Caco-2 (cell line): ENCODE data around the gene EPB41L4B. TPM values are rescaled to one million over a fixed set of nuclear protein-coding genes. Genes with fewer than 3 reads are reported as not detected.

Experiments used
- BruUV-seq: library from RNA; stranded (reverse); fragments of 400-500 nt; replicated peaks from 2 replicates; lab custom pipeline; 2021; lab: Mats Ljungman, UMichigan
- CTCF ChIA-PET: fragments of 300-600 bp; sonication (Branson Sonifier 250); formaldehyde crosslinking; loops from one replicate; lab custom pipeline; 2022; ENCODE audit warnings: antibody characterized with exemption; lab: Charles Lee
- POLR2A ChIA-PET: fragments of 300-600 bp; sonication (Branson Sonifier 250); formaldehyde crosslinking; loops from one replicate; lab custom pipeline; 2022; ENCODE audit warnings: antibody characterized with exemption; lab: Charles Lee
- DNase-seq, 2 experiments: peaks; one replicate each; pipeline versions ENCODE4 v3.0.0 to v3.0.0-alpha.2; 2020 to 2022
- H3K27me3 ChIP-seq: replicated peaks from 2 replicates; pipeline ENCODE4 v1.6.0; 2011; ENCODE audit warnings: low read length; ENCODE audit not compliant: control insufficient read depth, insufficient read depth
- H3K36me3 ChIP-seq: 2 replicates; pipeline ENCODE4 v1.5.1; 2011; ENCODE audit warnings: low read length; ENCODE audit not compliant: control insufficient read depth, insufficient read depth
- H3K4me1 ChIP-seq: fragments of 250-450 bp; sonication (Bioruptor Pico); 2 replicates; pipeline ENCODE4 v1.5.1; 2020; ENCODE audit warnings: mild to moderate bottlenecking
- H3K4me3 ChIP-seq: 2 replicates; pipeline ENCODE4 v1.5.1; 2011; ENCODE audit warnings: low read depth, mild to moderate bottlenecking, control low read depth, low read length
- H3K9me3 ChIP-seq: fragments of 250-450 bp; sonication (Bioruptor Pico); 2 replicates; pipeline ENCODE4 v1.5.1; 2020; ENCODE audit warnings: mild to moderate bottlenecking, moderate library complexity
- H3K27ac Mint-ChIP-seq: one replicate; pipeline ENCODE4 v1.8.0; 2022; ENCODE audit warnings: mixed read lengths; ENCODE audit not compliant: unreplicated experiment
- H3K27me3 Mint-ChIP-seq: one replicate; pipeline ENCODE4 v1.8.0; 2022; ENCODE audit warnings: mixed read lengths; ENCODE audit not compliant: insufficient read depth, unreplicated experiment
- H3K36me3 Mint-ChIP-seq: one replicate; pipeline ENCODE4 v1.8.0; 2022; ENCODE audit warnings: mild to moderate bottlenecking, mixed read lengths; ENCODE audit not compliant: insufficient read depth, unreplicated experiment
- H3K4me1 Mint-ChIP-seq: one replicate; pipeline ENCODE4 v1.8.0; 2022; ENCODE audit warnings: low read depth, mixed read lengths; ENCODE audit not compliant: unreplicated experiment
- H3K4me3 Mint-ChIP-seq: one replicate; pipeline ENCODE4 v1.8.0; 2022; ENCODE audit warnings: mild to moderate bottlenecking, moderate library complexity, mixed read lengths; ENCODE audit not compliant: unreplicated experiment
- H3K9me3 Mint-ChIP-seq: one replicate; pipeline ENCODE4 v1.8.0; 2022; ENCODE audit warnings: mixed read lengths; ENCODE audit not compliant: unreplicated experiment
- intact Hi-C: fragments of 100-400 bp; cut with micrococcal nuclease; formaldehyde crosslinking; loops from one replicate; pipeline ENCODE4 v1.10.0; 2022; ENCODE audit not compliant: unreplicated experiment
- total RNA-seq: library from RNA; stranded (reverse); gene quantifications from 2 replicates; pipeline ENCODE4 v1.2.3, GENCODE V29; 2022
- TF ChIP-seq, protein P1 (sequence below), 2 experiments: fragments of 200-600 bp in 1 of 2; IDR thresholded peaks; 1 replicate in 1 of 2; 2 replicates in 1 of 2; pipeline versions ENCODE4 v1.5.1 to v1.8.0; 2011 to 2022; ENCODE audit warnings: antibody characterized with exemption in 1 of 2, control low read depth in 1 of 2, inconsistent platforms in 1 of 2, low read depth in 1 of 2, low read length in 1 of 2, mild to moderate bottlenecking in 1 of 2, moderate library complexity in 1 of 2; ENCODE audit not compliant: insufficient read depth in 1 of 2, severe bottlenecking in 1 of 2, unreplicated experiment in 1 of 2

Gene EPB41L4B
- total RNA-seq, 1 experiment from 2014 or later = 16.3 TPM

DNA sequence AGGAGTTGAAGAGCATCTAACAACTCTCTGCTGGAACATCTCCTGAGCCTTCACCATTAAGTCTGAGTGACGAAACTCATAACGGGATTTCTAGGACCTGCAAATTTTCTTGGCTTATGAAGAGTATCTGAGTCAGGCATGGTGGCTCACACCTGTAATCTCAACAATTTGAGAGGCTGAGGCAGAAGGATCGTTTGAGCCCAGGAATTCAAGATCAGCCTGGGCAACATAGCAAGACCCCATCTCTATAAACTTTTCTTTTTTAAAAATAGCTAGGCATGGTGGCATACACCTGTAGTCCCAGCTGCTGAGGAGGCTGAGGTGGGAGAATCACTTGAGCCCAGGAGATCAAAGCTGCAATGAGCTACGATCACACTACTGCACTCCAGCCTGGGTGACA, 48.8 kb downstream of the EPB41L4B start:
- no TSS peak for BruUV-seq
- H3K4me1 Mint-ChIP-seq = peaks cover 4% of the 10 kb centered on the region
- H3K4me3 Mint-ChIP-seq = no peak overlapping the region
- intact Hi-C loops = no loop called here
- 0 out of 2 replicates have a peak, but pooled peaks cover 6% of the 10 kb centered on the region for H3K9me3 ChIP-seq
- H3K9me3 Mint-ChIP-seq = no peaks in the 10 kb centered on the region
- H3K36me3 Mint-ChIP-seq = no peaks in the 10 kb centered on the region
- H3K4me1 ChIP-seq = no peaks in the 10 kb centered on the region
- ChIA-PET POLR2A (no interaction called here), CTCF (no interaction called here)
- H3K27me3 Mint-ChIP-seq = no peaks in the 10 kb centered on the region
- DNase-seq = no peak
- H3K4me3 ChIP-seq = no peak overlapping the region
- H3K27me3 ChIP-seq = no peaks in the 10 kb centered on the region
- H3K36me3 ChIP-seq = no peaks in the 10 kb centered on the region; the same call in 1 of the 2 replicates
- TF ChIP-seq, protein P1, sequence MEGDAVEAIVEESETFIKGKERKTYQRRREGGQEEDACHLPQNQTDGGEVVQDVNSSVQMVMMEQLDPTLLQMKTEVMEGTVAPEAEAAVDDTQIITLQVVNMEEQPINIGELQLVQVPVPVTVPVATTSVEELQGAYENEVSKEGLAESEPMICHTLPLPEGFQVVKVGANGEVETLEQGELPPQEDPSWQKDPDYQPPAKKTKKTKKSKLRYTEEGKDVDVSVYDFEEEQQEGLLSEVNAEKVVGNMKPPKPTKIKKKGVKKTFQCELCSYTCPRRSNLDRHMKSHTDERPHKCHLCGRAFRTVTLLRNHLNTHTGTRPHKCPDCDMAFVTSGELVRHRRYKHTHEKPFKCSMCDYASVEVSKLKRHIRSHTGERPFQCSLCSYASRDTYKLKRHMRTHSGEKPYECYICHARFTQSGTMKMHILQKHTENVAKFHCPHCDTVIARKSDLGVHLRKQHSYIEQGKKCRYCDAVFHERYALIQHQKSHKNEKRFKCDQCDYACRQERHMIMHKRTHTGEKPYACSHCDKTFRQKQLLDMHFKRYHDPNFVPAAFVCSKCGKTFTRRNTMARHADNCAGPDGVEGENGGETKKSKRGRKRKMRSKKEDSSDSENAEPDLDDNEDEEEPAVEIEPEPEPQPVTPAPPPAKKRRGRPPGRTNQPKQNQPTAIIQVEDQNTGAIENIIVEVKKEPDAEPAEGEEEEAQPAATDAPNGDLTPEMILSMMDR (IDR thresholded peaks at IDR 0.05; ENCODE audit: insufficient read depth in 1 of 2, low read depth in 1 of 2, low read length in 1 of 2, severe bottlenecking in 1 of 2, unreplicated experiment in 1 of 2) = no peak
- no peak overlapping the region for H3K27ac Mint-ChIP-seq

GRCh38 chr9:109270971-109271925, 49.6 kb downstream of the EPB41L4B start:
- ChIA-PET POLR2A (no interaction called here), CTCF (no interaction called here)
- Histone ChIP-seq H3K36me3 (no peaks in the 10 kb centered on the region), H3K9me3 (0 out of 2 replicates have a peak, but pooled peaks cover 6% of the 10 kb centered on the region), H3K27me3 (no peaks in the 10 kb centered on the region), H3K4me3 (no peak overlapping the region), H3K4me1 (no peaks in the 10 kb centered on the region)
- Mint-ChIP-seq H3K36me3 (no peaks in the 10 kb centered on the region), H3K27me3 (no peaks in the 10 kb centered on the region), H3K4me3 (no peak overlapping the region), H3K27ac (no peak overlapping the region), H3K9me3 (no peaks in the 10 kb centered on the region), H3K4me1 (no peaks in the 10 kb centered on the region)
- intact Hi-C loops = no loop called here
- TF ChIP-seq, protein P1 (IDR thresholded peaks at IDR 0.05; ENCODE audit: insufficient read depth in 1 of 2, low read depth in 1 of 2, low read length in 1 of 2, severe bottlenecking in 1 of 2, unreplicated experiment in 1 of 2) = no peak
- BruUV-seq = no TSS peak
- DNase-seq = no peak

GRCh38 chr9:109270441-109270840, 50.4 kb downstream of the EPB41L4B start:
- no peaks in the 10 kb centered on the region for H3K9me3 Mint-ChIP-seq
- Histone ChIP-seq H3K9me3 (0 out of 2 replicates have a peak, but pooled peaks cover 6% of the 10 kb centered on the region), H3K36me3 (no peaks in the 10 kb centered on the region), H3K4me3 (no peak overlapping the region), H3K27me3 (no peaks in the 10 kb centered on the region), H3K4me1 (no peaks in the 10 kb centered on the region)
- H3K4me3 Mint-ChIP-seq = no peak overlapping the region
- H3K36me3 Mint-ChIP-seq = peaks cover 2% of the 10 kb centered on the region
- H3K27ac Mint-ChIP-seq = no peak overlapping the region
- no peaks in the 10 kb centered on the region for H3K27me3 Mint-ChIP-seq
- ChIA-PET POLR2A (no interaction called here), CTCF (interaction anchor here (0.6 kb wide), 1 partner anchor 49 kb away, joined by 3 read pairs; no protein-coding TSS in a partner anchor)
- H3K4me1 Mint-ChIP-seq = no peaks in the 10 kb centered on the region
- no TSS peak for BruUV-seq
- intact Hi-C loops = no loop called here
- DNase-seq = no peak
- TF ChIP-seq, protein P1 (IDR thresholded peaks at IDR 0.05; ENCODE audit: insufficient read depth in 1 of 2, low read depth in 1 of 2, low read length in 1 of 2, severe bottlenecking in 1 of 2, unreplicated experiment in 1 of 2) = no peak
